CD4-positive, alpha-beta T cell (primary cell): ENCODE data around the gene RAMP3. TPM values are rescaled to one million over a fixed set of nuclear protein-coding genes. Genes with fewer than 3 reads are reported as not detected.

Experiments used
- ATAC-seq: fragments of 200-7000 bp; cut with Tn5 transposase; one replicate; pipeline ENCODE4 v1.10.0; 2022; ENCODE audit warnings: mild to moderate bottlenecking; ENCODE audit not compliant: poor library complexity
- CTCF ChIA-PET: fragments of 350-600 bp; sonication (Branson Sonifier 250); formaldehyde crosslinking; loops from one replicate; lab custom pipeline; 2021; ENCODE audit warnings: antibody characterized with exemption, inconsistent platforms; lab: Charles Lee
- POLR2A ChIA-PET: fragments of 350-600 bp; sonication (Branson Sonifier 250); formaldehyde crosslinking; loops from one replicate; lab custom pipeline; 2021; ENCODE audit warnings: antibody characterized with exemption, inconsistent platforms; lab: Charles Lee
- DNase-seq, 14 experiments: peaks; one replicate each; pipeline ENCODE4 v3.0.0-alpha.2; 2013 to 2020; ENCODE audit warnings: mixed read lengths in 2 of 14
- H3K27ac ChIP-seq, 2 donors: one replicate each; pipeline versions ENCODE4 v1.5.1 to v1.7.0; 2013; ENCODE audit warnings: low read length in 2 of 2, low read depth in 1 of 2, mild to moderate bottlenecking in 1 of 2
- H3K27me3 ChIP-seq, 2 experiments: 1 replicate in 1 of 2; 2 replicates in 1 of 2; pipeline versions ENCODE4 v1.6.1 to v1.7.0; 2013; ENCODE audit warnings: low read length in 2 of 2, control low read depth in 1 of 2, mild to moderate bottlenecking in 1 of 2, moderate library complexity in 1 of 2; ENCODE audit not compliant: insufficient read depth in 2 of 2, control insufficient read depth in 1 of 2
- H3K36me3 ChIP-seq: one replicate; pipeline ENCODE4 v1.6.1; 2013; ENCODE audit warnings: low read length, control low read depth; ENCODE audit not compliant: insufficient read depth
- H3K4me1 ChIP-seq: one replicate; pipeline ENCODE4 v1.6.1; 2013; ENCODE audit warnings: low read length, control low read depth; ENCODE audit not compliant: insufficient read depth
- H3K4me3 ChIP-seq: one replicate; pipeline ENCODE4 v1.5.1; 2013; ENCODE audit warnings: mild to moderate bottlenecking, low read length, moderate library complexity
- H3K9me3 ChIP-seq, 2 experiments: 1 replicate in 1 of 2; 2 replicates in 1 of 2; pipeline versions ENCODE4 v1.6.1 to v1.7.0; 2013; ENCODE audit warnings: low read length in 2 of 2, mild to moderate bottlenecking in 2 of 2, control low read depth in 1 of 2, moderate library complexity in 1 of 2; ENCODE audit not compliant: control insufficient read depth in 1 of 2, insufficient read depth in 1 of 2
- H3K27ac Mint-ChIP-seq: one replicate; pipeline ENCODE4 v1.8.0; 2020; ENCODE audit warnings: mixed read lengths
- H3K27me3 Mint-ChIP-seq: one replicate; pipeline ENCODE4 v1.8.0; 2021; ENCODE audit warnings: mixed read lengths
- H3K36me3 Mint-ChIP-seq: one replicate; pipeline ENCODE4 v1.8.0; 2021; ENCODE audit warnings: low read depth, mixed read lengths
- H3K4me1 Mint-ChIP-seq: one replicate; pipeline ENCODE4 v1.8.0; 2021; ENCODE audit warnings: low read depth, mixed read lengths
- H3K4me3 Mint-ChIP-seq: one replicate; pipeline ENCODE4 v1.8.0; 2020; ENCODE audit warnings: mild to moderate bottlenecking, mixed read lengths
- H3K9me3 Mint-ChIP-seq: one replicate; pipeline ENCODE4 v1.8.0; 2020; ENCODE audit warnings: mixed read lengths
- CTCF ChIP-seq: fragments of 200-600 bp; IDR thresholded peaks from one replicate; pipeline ENCODE4 v1.8.0; 2022; ENCODE audit warnings: antibody characterized with exemption, mild to moderate bottlenecking
- intact Hi-C, 2 experiments: fragments of 100-400 bp; cut with DNase I in 1 of 2; cut with micrococcal nuclease in 1 of 2; formaldehyde crosslinking; loops; one replicate each; pipeline versions ENCODE4 v1.15.1 to v1.9.0; 2023 to 2025; cut with DNase I, micrococcal nuclease
- total RNA-seq, 174 experiments: library from RNA in 2 of 174; stranded (reverse) in 2 of 174; gene quantifications; one replicate each; pipeline ENCODE4 v1.2.3 and lab custom pipeline; 2021 to 2026

The RAMP3 gene
- total RNA-seq, 2 experiments from 2014 or later: not detected

- ATAC-seq: no peak
- Mint-ChIP-seq H3K27ac (no peak overlapping the region), H3K4me3 (no peak overlapping the region), H3K9me3 (no peaks in the 10 kb centered on the region), H3K27me3 (peaks cover 3% of the 10 kb centered on the region), H3K36me3 (no peaks in the 10 kb centered on the region), H3K4me1 (no peaks in the 10 kb centered on the region)
- Histone ChIP-seq H3K4me1 (no peaks in the 10 kb centered on the region), H3K27me3 (no peaks in the 10 kb centered on the region), H3K27ac (no peak overlapping the region), H3K36me3 (no peaks in the 10 kb centered on the region), H3K9me3 (no peaks in the 10 kb centered on the region), H3K4me3 (no peak overlapping the region)
- ChIA-PET POLR2A (no interaction called here), CTCF (no interaction called here)
- intact Hi-C loops: no loop called here
- DNase-seq: peak in 1 of 14 experiments; percentile 20
- no peak for TF ChIP-seq CTCF
These were observed 26.9 kb downstream of the RAMP3 start for GRCh38 chr7:45184326-45185027.

DNA sequence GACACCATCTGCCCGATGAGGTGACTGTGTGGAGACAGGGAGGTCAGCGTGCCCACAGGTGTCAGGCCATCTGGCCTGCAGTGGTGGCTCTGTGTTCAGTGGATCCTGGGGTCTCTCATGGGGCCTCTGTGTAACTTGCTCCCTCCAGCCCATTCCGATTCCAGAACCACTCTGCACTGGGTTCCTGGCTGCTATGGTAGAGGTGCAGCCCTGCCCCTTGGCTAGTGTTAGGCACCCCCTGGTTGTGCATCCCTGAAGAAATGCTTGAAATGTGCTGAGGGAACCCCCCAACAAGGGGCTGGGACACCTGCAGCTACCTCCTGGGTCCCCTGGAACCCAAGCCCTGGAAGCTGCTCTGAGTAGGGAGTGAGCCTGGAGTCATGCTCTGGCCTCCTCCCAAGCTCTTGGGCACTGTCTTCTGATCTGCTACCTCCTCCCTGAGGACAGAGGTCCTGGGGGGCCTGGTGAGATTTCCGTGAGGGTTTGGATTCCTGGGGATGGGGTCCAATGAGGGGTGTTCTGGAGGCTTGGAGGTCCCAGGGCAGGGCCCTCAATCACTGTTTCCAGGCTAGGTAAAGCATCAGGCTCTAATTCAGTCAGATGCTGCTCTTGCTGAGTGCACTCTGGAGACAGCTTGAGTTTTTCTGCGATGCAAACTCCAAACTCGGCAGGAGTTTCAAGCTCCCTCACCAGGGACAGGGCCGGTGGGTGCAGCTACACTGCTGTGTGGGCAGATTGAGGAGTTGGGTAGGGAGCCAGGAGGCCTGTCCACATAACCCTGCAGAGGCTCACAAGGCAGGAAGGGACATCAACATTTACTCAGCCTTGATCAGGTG, 27.7 kb downstream of the RAMP3 start:
- H3K9me3 ChIP-seq: no peaks in the 10 kb centered on the region
- ChIA-PET POLR2A (no interaction called here), CTCF (no interaction called here)
- Mint-ChIP-seq H3K27me3 (peaks cover 3% of the 10 kb centered on the region), H3K4me1 (no peaks in the 10 kb centered on the region), H3K4me3 (no peak overlapping the region), H3K9me3 (no peaks in the 10 kb centered on the region), H3K27ac (no peak overlapping the region), H3K36me3 (no peaks in the 10 kb centered on the region)
- H3K27ac ChIP-seq: no peak overlapping the region
- TF ChIP-seq CTCF: no peak
- no peaks in the 10 kb centered on the region for H3K27me3 ChIP-seq
- DNase-seq (no peak), ATAC-seq (no peak)
- H3K4me1 ChIP-seq: no peaks in the 10 kb centered on the region
- H3K36me3 ChIP-seq: no peaks in the 10 kb centered on the region
- no peak overlapping the region for H3K4me3 ChIP-seq
- intact Hi-C loops: no loop called here

GRCh38 chr7:45185864-45186250, 28.3 kb downstream of the RAMP3 start:
- ChIA-PET CTCF (no interaction called here), POLR2A (no interaction called here)
- Mint-ChIP-seq H3K4me1 (no peaks in the 10 kb centered on the region), H3K36me3 (no peaks in the 10 kb centered on the region), H3K9me3 (no peaks in the 10 kb centered on the region), H3K27ac (no peak overlapping the region), H3K4me3 (no peak overlapping the region), H3K27me3 (peaks cover 3% of the 10 kb centered on the region)
- intact Hi-C loops: no loop called here
- no peak overlapping the region for H3K4me3 ChIP-seq
- no peaks in the 10 kb centered on the region for H3K27me3 ChIP-seq
- no peaks in the 10 kb centered on the region for H3K4me1 ChIP-seq
- H3K9me3 ChIP-seq: no peaks in the 10 kb centered on the region
- no peak for DNase-seq
- ATAC-seq: no peak
- H3K36me3 ChIP-seq: no peaks in the 10 kb centered on the region
- TF ChIP-seq CTCF: no peak
- H3K27ac ChIP-seq: no peak overlapping the region
